GM06990 (cell line): ENCODE results near the gene PPP6R3.

ENCODE experiments used
- DNase-seq: peaks from one replicate; pipeline ENCODE4 v3.0.0-alpha.2; 2011; ENCODE audit not compliant: insufficient read length; ENCODE audit errors: extremely low read depth
- H3K27me3 ChIP-seq: replicated peaks from 2 replicates; pipeline ENCODE4 v1.6.0; 2011; ENCODE audit warnings: low read length; ENCODE audit not compliant: control insufficient read depth, insufficient read depth
- H3K36me3 ChIP-seq: 2 replicates; pipeline ENCODE4 v1.5.1; 2011; ENCODE audit warnings: low read length; ENCODE audit not compliant: control insufficient read depth, insufficient read depth
- H3K4me3 ChIP-seq: replicated peaks from 2 replicates; pipeline ENCODE4 v1.5.1; 2011; ENCODE audit warnings: low read depth, mild to moderate bottlenecking, control low read depth, low read length
- CTCF ChIP-seq: IDR thresholded peaks from 2 replicates; pipeline ENCODE4 v1.5.1; 2011; ENCODE audit warnings: low read length, control low read depth, mild to moderate bottlenecking, inconsistent platforms; ENCODE audit not compliant: insufficient read depth, poor library complexity, severe bottlenecking

Gene PPP6R3

DNA sequence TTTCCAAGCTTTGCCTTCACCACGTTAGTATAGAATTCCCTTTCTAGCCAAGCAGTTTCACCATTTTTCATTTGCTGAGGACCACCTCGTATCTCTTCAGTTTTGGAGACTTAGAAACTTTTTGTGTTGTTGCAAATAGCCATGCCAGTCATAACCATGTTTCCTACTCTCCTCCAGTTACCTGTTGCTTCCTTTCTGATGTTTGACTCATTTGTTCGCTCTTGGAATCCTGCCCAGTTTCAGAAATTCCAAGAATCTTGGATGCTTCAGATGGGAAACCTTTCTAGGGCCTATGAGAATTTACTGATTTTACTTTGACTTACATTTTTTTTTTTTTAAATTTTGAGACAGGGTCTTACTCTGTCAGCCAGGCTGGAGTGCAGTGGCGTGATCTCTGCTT, 65.4 kb downstream of the PPP6R3 start:
- no peak for DNase-seq
- H3K27me3 ChIP-seq = no peaks in the 10 kb centered on the region
- H3K4me3 ChIP-seq = no peak overlapping the region
- no peak for TF ChIP-seq CTCF
- peaks cover 11% of the 10 kb centered on the region for H3K36me3 ChIP-seq

GRCh38 chr11:68527585-68527984, 67.0 kb downstream of the PPP6R3 start:
- no peak for DNase-seq
- no peak for TF ChIP-seq CTCF
- H3K27me3 ChIP-seq = no peaks in the 10 kb centered on the region
- H3K4me3 ChIP-seq = no peak overlapping the region
- peaks cover 8% of the 10 kb centered on the region for H3K36me3 ChIP-seq

DNA sequence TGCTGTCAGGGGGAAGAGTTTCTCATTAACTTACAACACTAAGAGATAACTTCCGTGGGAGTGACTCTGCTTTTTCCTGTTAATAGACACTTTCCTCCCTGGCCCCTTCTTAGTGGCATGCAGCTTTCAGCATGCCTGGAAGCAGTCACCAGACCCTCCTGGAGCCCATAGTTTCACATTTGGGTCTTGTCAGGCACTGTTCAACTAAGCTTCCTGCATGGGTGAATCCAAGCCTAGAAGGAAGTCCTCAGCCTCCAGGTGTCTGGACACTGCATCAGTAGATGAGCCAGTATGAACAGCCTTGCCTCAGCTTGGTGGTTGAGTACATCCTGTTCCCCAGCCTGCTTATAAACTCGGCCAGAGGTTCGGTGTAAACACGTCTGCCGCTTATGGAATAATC, 68.1 kb downstream of the PPP6R3 start:
- DNase-seq = no peak
- peaks cover 8% of the 10 kb centered on the region for H3K36me3 ChIP-seq
- no peaks in the 10 kb centered on the region for H3K27me3 ChIP-seq
- H3K4me3 ChIP-seq = no peak overlapping the region
- TF ChIP-seq CTCF = no peak

DNA sequence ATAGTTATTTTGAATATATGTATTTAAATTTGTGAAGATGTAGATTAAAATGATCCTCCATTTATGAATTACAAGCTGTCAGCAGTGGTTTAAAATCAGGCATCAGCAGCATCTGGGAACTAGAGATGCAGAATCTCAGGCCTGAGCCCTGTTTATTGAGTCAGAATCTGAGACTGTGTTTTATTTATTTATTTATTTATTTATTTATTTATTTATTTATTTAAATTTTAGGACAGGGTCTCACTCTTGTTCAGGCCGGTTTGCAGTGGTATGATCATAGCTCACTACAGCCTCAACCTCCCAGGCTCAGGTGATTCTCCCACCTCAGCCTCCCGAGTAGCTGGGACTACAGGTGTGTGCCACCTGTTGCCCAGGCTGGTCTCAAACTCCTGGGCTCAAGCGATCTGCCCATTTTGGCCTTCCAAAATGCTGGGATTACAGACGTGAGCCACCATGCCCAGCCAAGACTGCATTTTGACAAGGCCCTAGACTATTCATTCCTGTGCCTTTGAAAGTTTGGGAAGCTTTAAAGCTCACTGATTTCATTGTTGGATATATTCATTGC, 70.7 kb downstream of the PPP6R3 start:
- no peaks in the 10 kb centered on the region for H3K27me3 ChIP-seq
- DNase-seq = no peak
- H3K36me3 ChIP-seq = peaks cover 13% of the 10 kb centered on the region
- no peak overlapping the region for H3K4me3 ChIP-seq
- no peak for TF ChIP-seq CTCF

DNA sequence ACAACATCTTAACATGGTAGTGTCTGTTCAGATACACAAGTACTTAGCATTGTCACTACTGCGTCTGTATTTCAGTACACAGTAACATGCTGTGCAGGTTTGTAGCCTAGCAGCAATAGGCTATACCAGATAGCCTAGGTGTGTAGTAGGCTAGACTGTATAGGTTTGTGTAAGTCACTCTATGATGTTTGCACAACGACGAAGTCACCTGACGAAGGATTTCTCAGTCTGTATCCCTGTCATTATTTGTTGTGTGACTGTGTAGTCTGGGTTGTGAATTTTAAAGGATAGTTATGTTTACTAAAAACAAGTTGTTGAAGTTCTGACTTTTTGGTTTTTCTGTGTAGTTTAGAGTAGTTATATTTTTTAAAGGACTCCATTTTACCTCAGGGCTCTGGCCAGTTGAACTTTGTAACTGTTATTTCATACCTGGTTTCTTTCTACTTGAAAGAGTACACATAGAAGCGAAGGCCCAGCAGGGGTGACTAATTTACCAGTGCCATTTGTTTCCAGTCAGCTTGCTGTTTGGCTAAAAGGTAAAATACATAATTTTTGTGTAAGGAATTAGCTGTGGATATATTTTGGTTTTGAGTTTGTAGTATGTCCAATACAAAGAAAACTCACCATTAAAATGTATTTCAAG, 72.3 kb downstream of the PPP6R3 start:
- no peak for TF ChIP-seq CTCF
- Histone ChIP-seq H3K4me3 (no peak overlapping the region), H3K36me3 (peaks cover 7% of the 10 kb centered on the region), H3K27me3 (no peaks in the 10 kb centered on the region)
- DNase-seq = no peak
